ENCODE data around the gene STK10. TPM values are rescaled to one million over a fixed set of nuclear protein-coding genes. Genes with fewer than 3 reads are reported as not detected.

Gene STK10
- total and polyA plus RNA-seq, 3 donors from 2014 or later: 48.8 to 148 (median 142) TPM

DNA sequence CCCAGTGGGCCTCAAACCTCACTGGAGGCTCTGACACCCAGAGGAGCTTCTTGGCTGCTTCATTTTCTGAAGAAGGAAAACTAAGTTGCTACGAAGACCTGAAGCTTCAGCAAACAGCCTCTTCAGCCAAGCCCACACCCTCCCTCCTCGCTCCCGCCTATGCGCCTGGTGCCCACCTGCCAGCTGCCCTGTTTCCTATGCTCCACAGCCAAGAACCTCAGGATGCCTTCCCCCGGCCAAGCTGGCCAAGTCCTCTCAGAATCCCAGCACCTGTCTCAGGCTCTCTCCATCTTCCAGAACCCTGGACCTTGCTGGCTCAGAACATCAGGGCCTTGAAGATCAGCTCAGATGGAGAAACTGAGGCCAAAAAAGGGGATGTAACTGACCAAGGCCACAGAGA, 60.4 kb downstream of the STK10 start:
- DNase-seq: no peak
- 76 to 90% methylated on average over 5 of the region's 5 CpGs for WGBS, 2 donors
- H3K36me3 ChIP-seq (ENCODE audit: low read depth, missing control alignments): no peaks in the 10 kb centered on the region
- no peaks in the 10 kb centered on the region for H3K9me3 ChIP-seq
- H3K27me3 ChIP-seq: no peaks in the 10 kb centered on the region
- H3K4me1 ChIP-seq: peaks cover 8% of the 10 kb centered on the region
- intact Hi-C loops (cut with DNase I; ENCODE audit: low total_unique reads): no loop called here
- TF ChIP-seq CTCF (IDR thresholded peaks at IDR 0.05) (no peak), POLR2A (IDR thresholded peaks at IDR 0.05) (no peak)
- no peak overlapping the region for H3K27ac ChIP-seq
- no peak overlapping the region for H3K4me3 ChIP-seq

- Histone ChIP-seq H3K4me1 (peaks cover 16% of the 10 kb centered on the region), H3K36me3 (ENCODE audit: low read depth, missing control alignments) (no peaks in the 10 kb centered on the region), H3K9me3 (no peaks in the 10 kb centered on the region), H3K4me3 (no peak overlapping the region), H3K27me3 (no peaks in the 10 kb centered on the region), H3K27ac (no peak overlapping the region)
- 24 to 59% methylated on average over 3 to 4 of the region's 4 CpGs for WGBS, 2 donors
- peak; percentile 97 for DNase-seq
- intact Hi-C loops (cut with DNase I; ENCODE audit: low total_unique reads): no loop called here
- TF ChIP-seq POLR2A (IDR thresholded peaks at IDR 0.05) (no peak), CTCF (IDR thresholded peaks at IDR 0.05) (peak; percentile 43 to 64 (median 50))
Measured at GRCh38 chr5:172123269-172123692, 64.7 kb downstream of the STK10 start.

DNA sequence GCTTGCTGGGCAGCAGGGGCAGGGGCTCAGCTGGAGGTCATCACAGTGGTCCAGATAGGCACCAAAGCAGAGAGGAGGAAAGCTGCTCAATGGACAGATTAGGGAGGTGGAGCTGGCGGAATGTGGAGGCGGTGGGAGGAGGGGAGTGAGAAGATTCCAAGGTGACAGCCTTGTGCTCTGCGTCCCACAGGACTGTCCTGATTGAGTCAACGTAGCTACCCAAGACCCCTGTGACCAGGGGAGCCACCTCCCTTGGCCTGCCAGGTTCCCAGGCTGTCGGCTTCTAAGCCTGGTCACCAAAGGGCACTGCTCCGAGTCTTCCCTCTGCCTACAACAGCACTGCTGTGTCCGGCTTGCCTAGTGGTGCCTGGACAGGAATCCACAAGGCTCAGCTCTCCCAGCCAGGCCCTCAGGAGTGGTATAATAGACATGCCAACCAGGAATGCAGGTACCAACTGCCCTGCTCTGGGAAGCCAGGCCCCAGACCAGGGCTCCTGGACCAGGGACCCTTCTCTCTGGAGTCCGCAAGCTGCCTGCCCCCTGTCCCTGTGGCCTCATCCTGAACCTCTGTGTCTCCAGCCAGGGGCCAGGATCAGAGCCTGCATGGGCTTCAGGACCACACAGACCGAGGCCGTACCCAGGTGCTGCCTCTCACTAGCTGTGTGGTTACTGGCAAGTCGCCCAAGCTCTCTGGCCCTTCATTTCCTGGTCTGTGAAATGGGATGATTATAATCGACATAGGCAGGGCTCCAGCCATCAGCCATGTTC, 67.9 kb downstream of the STK10 start:
- intact Hi-C loops (cut with DNase I; ENCODE audit: low total_unique reads): no loop called here
- Histone ChIP-seq H3K4me3 (no peak overlapping the region), H3K4me1 (peaks cover 24% of the 10 kb centered on the region), H3K27ac (no peak overlapping the region), H3K9me3 (no peaks in the 10 kb centered on the region), H3K36me3 (ENCODE audit: low read depth, missing control alignments) (no peaks in the 10 kb centered on the region), H3K27me3 (no peaks in the 10 kb centered on the region)
- TF ChIP-seq POLR2A (IDR thresholded peaks at IDR 0.05) (no peak), CTCF (IDR thresholded peaks at IDR 0.05) (no peak)
- 71 to 90% methylated on average over 9 to 12 of the region's 12 CpGs for WGBS, 2 donors
- no peak for DNase-seq

DNA sequence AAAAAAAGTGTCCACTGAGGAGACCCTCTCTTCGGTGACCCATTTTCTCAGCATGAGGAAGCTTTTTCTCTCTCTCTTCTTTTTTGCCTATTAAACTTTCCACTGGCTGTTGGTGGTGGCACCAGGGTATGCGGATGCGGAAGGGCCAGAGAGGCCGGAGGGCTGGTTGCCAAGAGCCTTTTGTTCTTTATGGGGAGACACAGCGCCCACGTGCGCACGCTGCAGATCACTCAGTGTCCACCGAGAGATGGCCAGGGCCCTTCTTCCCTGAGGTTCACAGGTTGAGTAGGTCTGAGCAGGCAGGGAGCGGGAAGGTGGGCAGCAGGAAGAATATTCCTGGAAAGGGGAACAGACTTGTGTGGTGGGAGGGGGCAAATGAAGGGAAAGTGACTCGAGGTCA, 69.1 kb downstream of the STK10 start:
- intact Hi-C loops (cut with DNase I; ENCODE audit: low total_unique reads): no loop called here
- Histone ChIP-seq H3K36me3 (ENCODE audit: low read depth, missing control alignments) (no peaks in the 10 kb centered on the region), H3K4me3 (no peak overlapping the region), H3K9me3 (no peaks in the 10 kb centered on the region), H3K27me3 (no peaks in the 10 kb centered on the region), H3K27ac (no peak overlapping the region), H3K4me1 (peaks cover 24% of the 10 kb centered on the region)
- peak; percentile 64 for DNase-seq
- 74 to 85% methylated on average over 11 of the region's 11 CpGs for WGBS, 2 donors
- no peak for TF ChIP-seq POLR2A (IDR thresholded peaks at IDR 0.05)
- TF ChIP-seq CTCF (IDR thresholded peaks at IDR 0.05): no peak
